ENCODE data around the gene SPRY4.
"Not testable (repeated sequence)": the region's sequence is repeated elsewhere in the genome, so short reads cannot be mapped to it uniquely, and the experiment has no call there.

SPRY4 gene

DNA sequence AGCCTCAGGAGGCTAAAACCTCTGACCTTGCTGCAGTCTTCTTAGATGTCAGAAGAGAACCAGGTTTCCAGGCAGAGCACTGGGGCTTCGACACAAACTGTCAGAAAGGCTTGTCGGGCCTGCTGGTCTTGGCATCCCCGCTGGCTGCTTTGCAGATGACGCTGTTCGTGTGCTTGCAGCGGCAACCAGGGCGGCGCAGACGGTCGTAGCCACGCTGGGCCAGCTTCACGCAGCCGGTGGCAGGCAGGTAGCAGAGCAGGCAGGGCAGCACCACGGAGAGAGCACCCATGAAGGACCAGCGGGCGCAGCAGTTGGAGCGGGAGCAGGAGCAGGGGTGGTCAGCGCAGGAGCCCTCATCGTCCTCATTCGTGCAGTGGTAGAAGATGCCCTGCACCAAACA lies 10.7 kb downstream of the SPRY4 start:
- no peak for DNase-seq

DNA sequence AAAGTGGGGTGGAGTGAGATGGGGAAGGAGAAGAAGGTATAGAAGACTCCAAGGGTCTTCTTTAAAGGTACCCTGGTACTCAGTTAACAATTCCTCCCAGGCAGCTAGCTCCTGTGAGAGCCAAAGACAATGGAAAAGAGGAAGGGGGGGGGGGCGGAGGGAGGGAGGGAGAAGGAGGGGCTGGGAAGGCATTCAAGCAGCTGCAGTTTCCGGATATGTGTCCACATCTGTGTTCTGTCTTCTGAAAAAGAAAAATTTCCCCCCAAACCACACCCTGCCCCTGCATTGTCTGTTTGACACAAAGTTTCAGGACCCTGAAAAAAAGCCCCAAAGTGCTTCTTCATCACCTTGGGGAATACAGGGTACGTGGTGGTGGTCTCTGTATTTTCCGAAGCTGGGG lies 11.1 kb downstream of the SPRY4 start:
- no peak for DNase-seq

DNA sequence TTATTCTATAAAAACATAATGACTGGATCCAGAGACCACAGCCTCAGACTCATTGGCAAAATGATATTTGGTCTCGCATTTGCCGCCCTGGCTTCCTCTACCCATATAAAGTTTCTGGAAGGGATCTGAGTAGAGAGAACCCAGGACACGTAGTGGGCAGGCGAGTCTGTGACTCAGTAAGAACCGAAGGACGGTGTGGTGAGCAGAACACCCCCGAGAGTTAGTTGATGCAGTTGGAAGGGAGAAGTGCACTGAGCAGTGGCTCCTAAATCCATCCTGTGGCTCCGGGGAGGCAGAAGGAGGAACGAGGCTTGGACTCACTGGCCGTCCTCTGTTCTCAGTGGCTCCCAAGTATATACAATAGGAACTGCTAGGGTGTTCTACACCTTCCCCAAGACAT lies 11.5 kb downstream of the SPRY4 start:
- no peak for DNase-seq

DNA sequence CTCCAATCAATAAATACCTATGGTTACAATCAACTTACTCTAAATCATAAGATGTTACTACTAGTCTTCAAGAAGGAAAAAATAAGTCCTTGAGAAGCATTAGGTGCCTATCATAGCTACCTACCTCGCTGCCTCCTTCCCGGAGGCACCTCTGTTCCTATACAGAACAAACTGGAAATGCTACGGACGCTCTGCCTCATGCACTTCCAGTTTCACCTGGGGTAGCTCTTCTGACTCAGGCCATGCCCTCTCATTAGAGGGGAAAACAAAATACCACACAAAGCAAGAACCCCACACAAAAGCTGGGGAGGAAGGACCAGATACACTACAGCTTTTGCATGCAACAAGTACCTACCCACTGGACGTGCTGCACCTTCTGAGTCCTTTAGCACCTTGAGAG lies 12.4 kb downstream of the SPRY4 start:
- DNase-seq = no peak

DNA sequence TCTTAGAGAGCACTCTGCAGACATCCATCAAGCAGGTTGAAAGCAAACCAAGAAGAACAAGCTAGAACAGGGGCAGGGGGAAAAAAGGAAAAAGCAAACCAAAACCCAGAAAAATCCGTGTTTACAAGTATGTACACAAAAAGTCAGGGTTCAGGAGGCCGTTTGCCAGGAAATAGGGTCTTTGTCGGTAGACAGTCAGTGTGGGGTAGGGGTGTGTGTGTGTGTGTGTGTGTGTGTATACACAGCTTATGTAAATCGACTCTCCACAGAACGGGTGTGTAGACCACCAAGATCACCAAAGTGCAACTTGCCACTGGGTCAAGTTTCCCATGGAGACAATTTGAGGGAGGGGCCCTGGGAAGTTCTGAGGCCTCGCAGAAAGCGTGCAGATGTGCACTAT lies 13.1 kb downstream of the SPRY4 start:
- no peak for DNase-seq

DNA sequence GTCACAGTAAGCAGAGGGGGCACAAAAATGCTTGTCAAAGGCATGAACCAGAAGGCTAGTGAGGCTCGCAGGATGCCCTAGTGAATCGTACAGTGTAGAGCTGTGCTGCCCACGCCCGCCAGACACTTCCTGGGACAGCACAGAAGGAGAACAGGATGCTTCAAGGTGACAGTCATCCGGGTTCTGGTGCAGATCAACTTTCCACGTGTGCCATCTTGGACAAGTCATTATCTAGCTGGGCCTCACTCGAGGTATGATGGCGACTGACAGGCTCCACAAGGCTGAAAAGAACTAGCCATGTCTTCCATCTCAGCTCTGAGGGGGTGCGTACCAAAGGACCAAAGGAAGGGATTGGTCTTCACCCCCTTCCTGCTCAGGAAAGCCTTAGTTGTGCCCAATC lies 14.0 kb downstream of the SPRY4 start:
- no peak for DNase-seq

DNA sequence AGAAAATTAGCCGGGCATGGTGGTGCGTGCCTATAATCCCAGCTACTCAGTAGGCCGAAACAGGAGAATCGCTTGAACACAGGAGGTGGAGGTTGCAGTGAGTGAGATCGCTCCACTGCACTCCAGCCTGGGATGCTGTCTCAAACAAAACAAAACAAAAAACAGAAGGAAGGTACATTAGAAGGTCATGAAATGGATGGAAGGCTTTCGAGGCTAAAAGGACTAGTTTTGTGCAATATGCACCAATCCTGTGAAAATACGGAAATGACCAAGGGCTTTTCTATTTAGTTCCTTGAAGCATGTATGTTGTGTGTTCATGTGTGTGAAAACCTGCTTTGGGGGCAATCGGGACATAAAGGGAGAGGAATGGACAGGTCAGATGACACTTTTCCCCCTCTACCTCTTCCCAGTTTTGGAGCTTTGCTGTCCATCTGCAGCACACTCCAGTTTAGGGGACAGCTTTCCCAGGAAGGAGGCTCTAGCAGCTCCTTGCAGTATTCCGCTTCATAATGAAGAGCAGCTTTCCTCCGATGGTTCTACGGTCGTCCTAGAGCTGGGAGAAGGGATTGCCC lies 15.0 kb downstream of the SPRY4 start:
- DNase-seq = no peak

DNA sequence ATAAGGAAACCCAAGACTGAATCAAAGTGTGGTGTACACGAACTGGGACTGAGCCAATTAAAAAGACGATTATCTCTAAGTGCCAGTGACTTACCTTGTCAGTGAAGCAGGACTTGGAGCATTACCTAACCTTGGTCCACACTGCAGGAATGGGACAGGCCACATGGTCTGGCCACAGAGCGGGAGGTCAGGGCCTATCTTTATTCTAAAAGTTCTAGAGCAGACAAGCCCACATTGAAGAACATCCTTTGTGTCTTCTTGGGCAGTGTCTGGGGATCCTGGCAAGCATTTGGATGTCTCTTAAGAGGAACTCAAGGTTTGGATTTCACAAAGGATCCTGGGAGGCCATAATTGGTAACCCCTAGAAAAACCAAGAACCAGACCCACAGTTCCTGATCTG lies 16.5 kb downstream of the SPRY4 start:
- no peak for DNase-seq

DNA sequence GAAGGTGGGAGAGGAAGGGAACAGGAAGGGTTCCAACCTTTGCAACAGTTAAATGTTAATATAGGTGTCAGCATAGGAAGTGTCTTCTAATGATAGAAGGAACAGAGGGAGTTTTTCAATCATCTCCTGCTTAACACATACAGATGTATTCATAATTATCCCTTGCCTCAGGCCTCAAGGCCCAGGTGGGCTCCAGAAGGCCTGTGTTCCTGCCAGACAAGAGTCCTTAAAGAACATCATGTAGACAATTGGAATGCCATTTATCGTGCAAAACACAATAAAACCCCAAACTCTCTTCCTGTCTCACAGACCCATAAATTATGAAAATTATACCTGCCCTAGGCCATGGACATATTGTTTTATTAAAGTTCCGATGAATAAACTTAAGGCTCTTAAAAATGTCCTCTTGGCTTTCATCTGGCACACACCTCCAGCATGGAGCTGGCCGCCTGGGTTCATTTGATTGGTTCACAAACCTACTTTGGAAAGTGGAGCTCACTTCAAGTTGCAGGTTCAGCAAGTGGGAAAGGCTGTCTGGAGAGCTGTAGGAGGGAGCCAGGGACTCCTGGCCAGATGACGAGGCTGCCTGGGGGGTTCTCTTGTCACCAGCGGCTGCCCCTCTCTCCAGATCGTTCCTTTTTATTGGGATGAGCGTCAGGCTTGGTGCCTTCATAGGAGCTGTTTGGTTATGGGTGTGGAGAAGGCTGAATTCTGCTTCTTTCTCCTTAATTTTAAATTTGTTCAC lies 17.5 kb downstream of the SPRY4 start:
- DNase-seq = no peak

DNA sequence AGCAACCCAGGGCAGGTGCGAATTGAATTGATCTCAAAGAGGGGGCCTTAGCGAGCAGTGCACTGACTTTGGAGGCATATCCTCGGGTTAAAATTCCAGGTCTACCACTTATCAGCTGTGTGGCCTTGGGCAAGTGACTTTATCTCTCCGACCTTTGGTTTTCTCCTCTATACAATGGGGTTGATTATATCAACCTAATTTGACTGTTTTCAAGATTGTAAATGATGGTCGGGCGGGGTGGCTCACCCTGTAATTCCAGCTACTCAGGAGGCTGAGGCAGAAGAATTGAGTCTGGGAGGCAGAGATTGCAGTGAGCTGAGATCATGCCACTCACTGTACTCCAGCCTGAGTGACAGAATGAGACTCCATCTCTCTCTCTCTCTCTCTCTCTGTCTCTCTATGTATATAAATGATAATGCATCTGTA lies 18.7 kb downstream of the SPRY4 start:
- no peak for DNase-seq

DNA sequence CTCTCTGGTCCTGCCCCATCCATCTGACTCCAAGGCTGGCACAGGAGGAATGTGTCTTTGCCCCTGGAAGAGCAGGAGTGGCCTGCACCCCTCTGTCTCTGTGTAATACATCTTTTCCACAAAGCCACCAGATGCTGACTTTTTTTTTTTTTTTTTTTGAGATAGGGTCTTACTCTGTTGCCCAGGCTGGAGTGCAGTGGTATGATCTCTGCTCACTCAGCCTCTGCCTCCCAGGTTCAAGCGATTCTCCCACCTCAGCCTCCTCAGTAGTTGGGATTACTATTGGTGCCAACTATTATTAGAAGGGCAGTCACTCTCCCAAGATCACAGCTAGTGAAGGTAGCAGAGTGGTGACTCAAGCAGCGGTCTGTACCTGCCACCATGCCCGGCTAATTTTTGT lies 19.6 kb downstream of the SPRY4 start:
- DNase-seq = no peak

DNA sequence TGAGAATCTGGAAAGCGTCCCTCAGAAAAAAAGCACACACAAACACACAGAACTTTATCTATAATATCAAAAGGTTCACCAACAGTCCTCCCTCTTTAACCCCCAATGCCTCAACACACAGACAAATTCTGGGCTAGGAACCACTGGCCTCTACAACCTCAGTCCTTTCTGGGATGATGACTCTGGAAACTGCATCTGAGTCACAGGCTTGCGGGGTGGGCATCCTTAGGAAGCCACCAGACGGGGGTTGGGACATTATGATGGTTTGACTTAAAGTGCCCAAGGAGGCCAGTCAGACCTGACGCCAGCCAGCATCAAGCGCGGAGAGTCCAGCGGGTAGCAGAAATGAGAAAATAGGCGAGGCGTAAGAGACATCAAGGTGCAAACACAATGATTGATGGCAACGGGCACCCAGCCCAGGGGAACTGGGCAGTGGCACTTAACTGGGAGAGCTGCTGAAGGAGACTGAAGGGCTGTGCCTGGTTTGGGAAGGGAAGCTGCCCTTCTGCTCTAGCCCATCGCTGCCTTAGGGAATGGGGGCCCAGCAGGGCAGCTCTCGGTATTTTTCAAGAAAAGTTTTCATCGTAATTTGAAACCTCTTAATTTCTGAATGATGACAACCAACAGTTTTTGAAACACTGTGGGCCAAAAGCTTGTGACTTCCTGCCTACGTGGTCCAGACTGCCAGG lies 20.7 kb downstream of the SPRY4 start:
- no peak for DNase-seq

DNA sequence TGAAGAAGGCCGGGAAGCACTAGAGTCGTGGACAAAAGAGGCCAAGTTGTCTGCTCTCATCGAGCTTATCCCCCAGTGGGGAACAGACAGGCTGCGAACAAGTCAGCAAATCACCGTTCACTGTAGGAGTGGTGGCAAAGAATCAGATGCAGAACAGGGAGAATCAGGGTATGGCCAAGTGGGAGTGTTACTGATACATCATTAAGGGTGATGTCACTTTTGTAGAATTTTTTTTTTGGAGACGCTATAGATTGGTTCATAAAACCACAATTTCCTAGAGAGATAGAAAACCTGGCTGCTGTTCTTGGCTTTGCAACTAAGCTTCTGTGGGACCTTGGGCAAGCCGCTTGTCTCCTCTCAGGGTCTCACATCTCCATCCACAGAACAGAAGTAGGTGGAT lies 21.3 kb downstream of the SPRY4 start:
- DNase-seq = no peak

DNA sequence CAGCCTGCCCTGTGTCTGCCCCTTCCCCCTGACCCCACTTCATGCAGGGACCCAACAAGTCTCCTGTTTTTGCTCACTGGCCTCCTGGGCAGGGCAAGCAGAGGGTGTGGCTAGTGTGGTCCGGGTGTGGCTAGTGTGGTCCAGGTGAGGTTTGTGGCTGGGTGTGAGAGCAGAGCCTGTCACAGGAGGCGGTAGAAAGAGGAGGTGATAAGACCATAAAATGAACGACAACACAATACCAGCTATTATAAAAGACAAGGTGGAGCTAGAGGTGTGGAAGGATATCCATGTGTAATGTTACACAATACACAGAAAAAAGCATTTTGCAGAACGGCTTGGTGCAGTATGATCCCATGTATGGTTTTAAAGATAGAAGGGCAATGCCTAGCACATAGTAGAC lies 23.3 kb downstream of the SPRY4 start:
- DNase-seq = no peak

DNA sequence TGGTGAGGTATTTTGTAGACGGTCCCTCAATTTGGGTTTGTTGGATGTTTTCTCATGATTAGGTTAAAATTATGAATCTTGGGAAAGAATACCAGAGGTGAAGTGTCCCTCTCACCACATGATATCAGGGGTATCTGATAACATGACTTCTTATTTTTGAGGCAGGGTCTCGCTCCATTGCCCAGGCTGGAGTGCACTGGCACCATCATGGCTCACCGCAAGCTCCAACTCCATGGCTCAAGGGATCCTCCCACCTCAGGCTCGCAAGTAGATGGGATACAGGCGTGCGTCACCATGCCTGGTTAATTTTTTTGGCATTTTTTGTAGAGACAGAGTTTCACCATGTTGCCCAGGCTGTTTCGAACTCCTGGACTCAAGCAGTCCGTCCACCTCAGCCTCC lies 24.1 kb downstream of the SPRY4 start:
- no peak for DNase-seq

DNA sequence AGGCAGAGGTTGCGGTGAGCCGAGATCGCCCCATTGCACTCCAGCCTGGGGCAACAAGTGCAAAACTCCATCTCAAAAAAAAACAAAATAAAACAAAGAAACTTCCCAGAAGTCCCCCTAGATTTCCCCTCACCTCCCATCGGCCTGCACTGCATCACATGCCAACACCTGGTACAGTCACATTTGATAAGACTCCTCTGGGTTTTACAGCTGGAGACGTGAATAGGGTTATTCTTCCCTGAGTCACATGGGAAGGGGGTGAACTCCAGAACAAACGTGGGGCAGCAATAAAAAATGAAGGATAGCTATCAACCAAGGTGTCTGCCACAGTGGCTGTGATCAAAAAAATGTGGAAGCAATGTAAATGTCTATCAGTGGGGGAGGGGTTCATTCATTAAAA lies 26.0 kb downstream of the SPRY4 start:
- DNase-seq = no peak

DNA sequence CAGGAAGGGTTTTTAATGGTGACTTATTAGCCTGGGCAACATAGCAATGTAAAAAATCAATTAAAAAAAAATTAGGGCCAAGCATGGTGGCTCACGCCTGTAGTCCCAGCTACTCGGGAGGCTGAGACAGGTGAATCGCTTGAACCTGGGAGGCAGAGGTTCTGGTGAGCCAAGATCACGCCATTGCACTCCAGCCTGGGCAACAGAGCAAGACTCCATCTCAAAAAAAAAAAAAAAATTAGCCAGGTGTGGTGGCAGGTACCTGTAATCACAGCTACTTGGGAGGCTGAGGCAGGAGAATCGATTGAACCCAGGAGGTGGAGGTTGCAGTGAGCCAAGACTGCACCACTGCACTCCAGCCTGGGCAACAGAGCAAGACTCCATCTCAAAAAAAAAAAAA lies 27.0 kb downstream of the SPRY4 start:
- DNase-seq = not testable (repeated sequence)

DNA sequence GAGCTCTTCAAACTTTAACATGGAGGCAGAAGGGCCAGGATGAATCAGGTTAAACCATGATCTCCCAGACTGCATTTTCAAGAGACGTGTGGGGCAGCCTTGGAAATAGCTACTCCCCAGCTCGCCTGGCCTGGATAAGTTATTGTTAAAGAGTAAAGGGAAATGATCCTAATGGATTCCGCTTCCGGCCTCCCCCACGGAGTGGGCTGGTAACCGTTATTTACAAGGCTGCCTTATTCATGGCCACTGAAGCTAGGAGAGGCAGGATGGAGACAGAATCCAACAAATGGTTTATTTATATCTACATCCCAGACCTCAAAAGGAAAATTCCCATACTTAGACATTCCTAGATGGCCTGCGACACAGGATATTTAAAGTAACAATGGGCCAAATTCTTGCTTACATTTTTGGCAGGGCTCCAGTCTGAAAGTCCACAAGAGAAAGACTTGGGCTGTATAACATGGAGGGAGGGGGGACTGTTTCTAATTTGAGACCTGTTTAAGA lies 27.9 kb downstream of the SPRY4 start:
- no peak for DNase-seq

DNA sequence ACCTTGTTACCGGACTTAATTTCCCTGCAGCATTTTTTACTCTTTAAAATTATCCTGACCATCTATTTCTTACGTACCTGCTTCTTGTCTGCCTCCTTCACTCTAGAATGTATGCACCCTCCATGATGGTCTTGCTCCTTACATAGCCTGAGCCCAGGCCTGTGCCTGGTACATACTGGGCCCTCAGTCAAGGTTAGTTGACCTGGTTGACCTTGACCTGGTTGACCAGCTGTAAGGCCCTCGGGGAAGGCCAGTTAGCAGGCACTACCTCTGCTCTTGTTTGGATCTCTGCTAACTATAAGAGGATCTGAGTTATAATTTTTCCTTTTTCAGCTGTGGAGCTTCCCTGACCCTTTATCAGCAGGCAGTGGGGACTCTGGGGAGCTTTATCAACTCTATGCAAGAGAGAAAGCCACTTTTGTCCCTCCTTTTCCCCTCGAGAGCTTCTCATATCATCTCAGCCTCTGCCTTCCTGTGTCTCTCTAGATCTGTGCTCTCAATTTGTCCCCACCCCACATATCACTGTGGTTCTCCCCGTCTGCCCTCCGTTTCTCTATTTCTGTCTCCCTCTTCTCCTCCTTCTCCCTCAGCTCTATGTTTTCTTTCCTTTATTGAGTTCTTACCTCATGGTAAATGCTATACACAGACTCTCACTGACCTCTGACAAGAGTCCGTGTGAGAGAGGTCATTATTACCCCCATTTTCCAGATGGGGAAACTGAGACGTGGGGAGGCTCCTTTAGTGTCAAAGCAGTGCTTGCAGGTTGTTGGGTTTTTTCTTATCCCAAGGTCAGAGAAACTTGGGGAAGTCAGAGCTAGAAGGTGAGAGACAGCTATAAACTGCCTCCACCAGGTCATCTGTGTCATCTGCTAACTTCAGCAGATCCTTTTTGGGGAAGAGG lies 28.6 kb downstream of the SPRY4 start:
- no peak for DNase-seq

DNA sequence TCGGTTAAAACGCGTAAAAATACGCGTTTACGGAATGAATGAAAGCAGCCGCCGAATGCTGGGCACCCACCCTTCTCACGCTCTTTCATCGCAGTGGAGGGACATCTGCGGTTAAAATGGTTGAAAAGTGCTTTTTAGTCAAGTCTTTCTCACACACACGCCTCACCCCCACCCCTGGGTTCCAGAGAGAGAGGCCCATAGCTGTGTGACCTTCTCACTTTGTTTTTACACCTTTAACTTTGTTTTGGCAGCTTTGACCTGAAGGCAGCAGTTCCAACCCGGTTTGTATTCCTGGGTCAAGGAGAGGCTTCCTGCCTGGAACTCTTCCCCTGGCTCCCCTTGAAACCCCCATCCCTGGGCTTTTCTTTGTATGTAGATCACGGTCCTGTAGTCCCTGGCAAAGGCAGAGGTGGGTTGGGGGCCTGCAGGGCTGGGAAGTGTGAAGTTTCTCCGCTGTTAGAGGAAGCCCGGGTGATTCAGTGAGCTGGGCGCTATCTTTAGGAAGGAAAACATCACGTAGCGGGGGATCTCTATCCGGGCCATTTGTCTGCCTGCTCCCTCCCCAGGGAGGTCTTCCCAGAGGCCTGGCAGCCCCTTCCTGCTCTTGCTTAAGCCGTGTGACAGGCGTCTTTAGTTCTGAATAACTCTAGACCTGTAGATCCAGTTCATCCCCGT lies 29.6 kb downstream of the SPRY4 start:
- no peak for DNase-seq

DNA sequence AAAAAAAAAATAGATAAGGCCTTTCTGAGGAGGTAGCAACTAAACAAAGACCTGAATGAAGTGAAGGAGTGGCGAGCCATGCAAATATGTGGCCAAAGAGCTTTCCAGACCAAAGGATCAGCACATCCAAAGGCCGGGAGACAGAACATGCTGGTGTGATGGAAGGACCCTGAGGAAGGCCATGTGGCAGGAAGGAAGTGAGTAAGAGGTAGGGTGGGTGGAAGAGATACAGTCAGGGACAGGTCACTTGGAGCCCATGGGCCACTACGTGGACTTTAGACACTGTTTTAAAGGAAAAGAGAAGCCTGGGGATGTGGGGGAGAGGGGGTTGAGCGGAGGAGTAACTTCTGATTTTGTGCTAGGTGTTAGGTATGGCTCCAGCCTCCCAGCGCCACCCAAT lies 31.3 kb downstream of the SPRY4 start:
- no peak for DNase-seq

DNA sequence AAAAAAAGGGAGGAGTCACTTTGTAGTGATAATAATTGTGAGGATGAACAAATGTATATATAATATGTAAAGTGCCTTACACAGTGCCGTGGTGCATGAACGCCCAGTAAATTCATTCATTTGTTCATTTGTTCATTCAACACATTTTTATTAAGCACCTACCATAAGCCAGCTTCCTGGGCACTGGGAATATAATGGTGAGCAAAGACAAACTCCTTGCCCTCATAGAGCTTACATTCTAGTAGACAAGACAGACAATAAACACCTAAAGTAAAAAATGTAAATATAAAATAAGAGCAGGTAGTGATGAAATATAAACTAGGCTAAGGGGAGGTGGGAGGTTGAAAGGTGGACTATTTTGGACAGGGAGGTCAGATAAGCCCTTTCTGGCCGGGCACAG lies 32.0 kb downstream of the SPRY4 start:
- DNase-seq = no peak

DNA sequence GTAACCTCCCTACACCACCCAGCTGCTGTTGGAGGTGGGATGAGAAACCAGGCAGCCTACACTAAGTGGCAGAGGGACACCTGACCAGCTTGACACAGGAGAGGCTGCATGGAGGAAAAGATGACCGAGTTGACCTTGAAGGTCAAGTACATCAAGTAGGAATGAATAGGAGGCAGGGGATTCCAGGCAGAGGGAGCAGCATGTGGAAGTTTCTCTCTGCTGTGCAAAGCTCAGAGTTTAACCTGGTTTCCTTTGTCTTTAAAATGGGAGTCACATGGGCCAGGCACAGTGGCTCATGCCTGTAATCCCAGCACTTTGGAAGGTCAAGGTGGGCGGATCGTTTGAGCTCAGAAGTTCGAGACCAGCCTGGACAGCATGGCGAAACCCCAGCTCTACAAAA lies 32.6 kb downstream of the SPRY4 start:
- no peak for DNase-seq
